HG03060 (cell line): ENCODE results near the gene PTGES2.

Experiments used
- ATAC-seq: cut with Tn5 transposase; IDR thresholded peaks from one replicate; pipeline ENCODE4 v1.9.1; 2021; ENCODE audit warnings: low read depth, moderate number of reproducible peaks; ENCODE audit not compliant: unreplicated experiment

The PTGES2 gene

DNA sequence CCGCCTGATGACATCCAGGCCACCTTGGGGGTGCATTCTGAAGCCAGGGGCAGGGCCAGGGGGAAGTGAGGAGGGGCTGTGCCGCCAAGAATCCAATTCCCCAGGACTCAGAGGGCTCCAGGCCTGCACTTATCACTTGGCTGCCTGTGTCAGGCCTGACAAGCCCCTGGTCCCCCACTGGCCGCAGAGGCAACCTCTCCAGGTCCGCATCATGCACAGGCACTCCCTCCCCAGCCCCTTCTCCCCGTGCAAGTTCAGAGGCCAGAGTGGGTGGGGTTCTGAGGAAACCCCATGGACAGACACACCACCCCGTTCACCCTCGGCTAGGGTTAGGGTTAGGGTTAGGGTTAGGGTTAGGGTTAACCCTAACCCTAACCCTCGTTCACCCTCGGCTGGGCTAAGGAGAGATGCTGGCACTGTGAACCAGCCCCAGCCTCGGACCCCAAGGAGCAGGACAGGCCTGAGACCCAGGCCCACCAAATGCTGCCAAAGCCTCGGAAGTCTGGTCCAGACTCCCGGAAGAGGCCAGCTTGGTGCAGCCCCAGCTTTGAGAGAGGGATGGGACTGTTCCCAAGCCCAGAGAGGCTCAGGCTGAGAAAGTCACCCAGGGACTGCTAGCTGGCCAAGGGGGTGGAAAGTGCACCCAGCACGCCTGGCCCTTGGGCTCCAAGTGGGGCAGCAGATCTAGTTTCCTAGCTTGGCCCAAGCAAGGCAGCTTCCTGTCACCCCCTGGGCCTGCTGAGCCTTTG is 26.6 kb upstream of the PTGES2 start:
- no peak for ATAC-seq

DNA sequence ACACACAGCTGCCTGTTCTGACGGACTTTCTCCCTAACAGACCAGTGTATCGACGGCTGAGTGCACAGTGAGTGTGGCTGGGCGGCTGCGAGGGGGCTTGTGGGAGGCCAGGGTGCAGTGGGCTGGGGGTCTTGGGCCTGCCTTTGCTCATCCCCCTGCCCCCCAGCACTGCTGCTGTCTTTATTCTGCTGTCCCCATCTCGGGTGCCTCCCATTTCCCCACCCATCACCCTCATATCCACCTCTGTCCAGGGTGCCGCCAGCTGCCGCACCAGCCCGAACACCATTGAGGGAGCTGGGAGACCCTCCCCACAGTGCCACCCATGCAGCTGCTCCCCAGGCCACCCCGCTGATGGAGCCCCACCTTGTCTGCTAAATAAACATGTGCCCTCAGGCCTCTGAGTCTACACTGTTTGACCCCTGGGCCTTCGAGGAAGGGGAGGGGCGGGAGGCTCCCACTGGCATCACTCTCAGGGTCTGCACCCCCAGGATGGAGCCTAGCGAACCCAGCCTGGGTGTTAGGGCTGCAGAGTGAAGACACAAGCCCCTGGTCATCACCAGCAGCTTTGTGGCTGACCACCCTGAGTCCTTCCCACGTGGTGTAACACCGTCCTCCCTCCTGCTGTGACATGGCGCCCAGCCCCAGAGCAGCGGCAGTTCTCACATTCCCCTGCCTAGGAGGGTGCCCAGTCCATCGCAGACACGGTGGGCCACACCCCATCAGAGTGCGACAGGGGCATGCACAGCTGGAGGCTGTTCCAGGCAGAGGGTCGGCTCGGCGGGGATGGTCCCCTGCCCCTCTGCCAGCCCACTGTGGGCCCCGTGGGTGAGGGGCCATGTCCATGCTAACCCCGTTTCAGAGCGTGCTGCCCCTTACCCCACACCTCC is 25.8 kb upstream of the PTGES2 start:
- no peak for ATAC-seq

DNA sequence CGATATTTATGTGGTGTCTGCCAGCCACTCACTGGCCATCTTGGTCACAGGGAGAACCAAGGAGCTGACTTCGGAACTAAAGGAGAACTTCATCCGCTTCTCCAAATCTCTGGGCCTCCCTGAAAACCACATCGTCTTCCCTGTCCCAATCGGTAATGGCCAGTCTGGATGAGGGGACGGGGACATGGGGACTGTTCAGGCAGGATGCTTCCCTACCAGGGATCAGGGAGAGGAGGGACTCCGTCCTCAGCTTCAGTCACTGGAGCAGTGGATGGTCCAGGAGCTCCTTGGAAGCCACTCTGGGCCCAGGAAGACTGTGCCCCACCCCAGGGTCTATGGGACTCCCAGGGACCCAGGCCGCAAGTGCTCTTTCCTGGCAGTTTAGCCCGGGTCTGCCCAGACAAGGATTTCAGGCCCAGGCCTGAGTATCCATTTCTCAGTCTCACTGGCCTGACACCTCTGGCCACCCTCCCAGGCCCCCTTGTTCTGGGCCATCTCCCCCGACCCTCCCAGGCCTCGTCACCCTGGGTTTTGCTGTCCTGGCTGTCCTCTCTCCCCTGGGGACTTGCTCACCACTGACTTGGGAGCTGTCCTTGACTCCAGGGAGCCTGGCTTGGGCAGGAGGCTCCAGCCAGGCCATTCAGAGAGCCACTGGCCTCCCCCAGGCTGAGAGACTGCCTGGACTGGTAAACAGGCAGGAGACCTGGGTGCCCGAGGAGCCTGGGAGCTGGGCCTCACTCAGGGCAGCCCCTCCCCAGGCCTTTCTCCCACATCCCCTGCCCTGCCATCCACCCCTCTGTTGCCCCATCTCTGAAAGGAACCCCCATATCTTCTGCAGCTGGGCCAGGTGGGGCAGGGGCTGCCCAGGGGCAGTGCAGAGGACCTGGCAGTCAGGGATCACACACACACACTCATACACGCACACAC is 24.9 kb upstream of the PTGES2 start:
- no peak for ATAC-seq

DNA sequence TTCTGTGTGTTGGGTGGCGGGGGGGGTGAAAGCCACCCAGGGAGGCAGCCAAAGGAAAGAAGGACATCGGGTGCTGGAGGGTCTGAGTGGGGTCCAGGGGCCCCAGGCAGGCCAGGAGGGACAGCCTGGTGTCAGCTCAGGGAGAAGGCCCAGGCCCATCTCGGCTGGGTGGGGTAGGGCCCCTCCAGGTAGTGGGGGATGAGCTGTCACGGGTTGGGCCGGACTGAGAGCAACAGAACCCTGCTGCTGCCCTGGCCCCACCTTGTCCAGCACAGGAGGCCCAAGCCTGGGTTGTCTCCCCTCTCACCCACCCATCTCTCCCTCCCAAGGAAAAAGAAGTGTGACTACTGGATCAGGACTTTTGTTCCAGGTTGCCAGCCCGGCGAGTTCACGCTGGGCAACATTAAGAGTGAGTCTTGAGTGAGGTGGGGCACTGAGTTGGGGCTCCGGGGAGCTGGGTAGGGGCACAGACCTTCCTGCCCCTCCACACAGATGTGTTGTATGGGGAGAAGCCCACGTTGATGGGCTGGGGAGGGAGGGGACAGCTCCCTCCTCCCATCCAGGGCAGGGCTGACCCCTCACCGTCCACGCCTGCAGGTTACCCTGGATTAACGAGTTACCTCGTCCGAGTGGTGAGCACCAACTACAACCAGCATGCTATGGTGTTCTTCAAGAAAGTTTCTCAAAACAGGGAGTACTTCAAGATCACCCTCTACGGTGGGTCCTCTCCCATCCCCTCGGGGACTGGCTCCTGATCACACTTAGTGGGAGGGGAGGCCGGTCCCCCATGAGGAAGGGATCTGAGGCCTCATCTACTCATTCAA is 24.0 kb upstream of the PTGES2 start:
- ATAC-seq, result no peak

- no peak for ATAC-seq
These were observed 23.2 kb upstream of the PTGES2 start for GRCh38 chr9:128150594-128151308.

DNA sequence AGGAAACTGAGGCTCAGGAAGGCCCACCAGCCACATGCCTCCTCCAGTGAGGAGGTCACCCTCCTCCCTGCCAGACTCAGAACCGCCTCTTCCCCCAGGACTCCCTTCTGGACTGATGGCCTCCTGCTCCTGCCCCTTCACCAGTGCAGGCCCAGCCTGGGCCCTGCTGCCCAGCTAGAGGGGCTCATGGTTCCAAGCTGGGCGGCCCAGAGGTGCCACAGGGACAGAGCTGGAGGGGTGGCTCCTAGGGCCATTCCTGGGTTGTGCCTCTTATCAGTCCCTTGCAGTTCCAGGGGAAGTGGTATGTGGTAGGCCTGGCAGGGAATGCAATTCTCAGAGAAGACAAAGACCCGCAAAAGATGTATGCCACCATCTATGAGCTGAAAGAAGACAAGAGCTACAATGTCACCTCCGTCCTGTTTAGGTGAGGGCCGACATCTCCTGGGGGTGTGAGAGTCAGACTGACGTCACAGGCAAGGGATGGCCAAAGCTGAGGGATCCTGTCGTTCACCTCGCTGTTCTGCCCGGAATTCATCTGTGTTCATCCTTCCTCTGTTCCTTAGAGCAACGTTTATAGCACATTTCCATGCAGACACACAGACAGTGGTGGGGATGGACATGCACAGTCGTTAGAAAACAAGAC is 22.5 kb upstream of the PTGES2 start:
- no peak for ATAC-seq

- ATAC-seq, result no peak
These were observed 21.6 kb upstream of the PTGES2 start, which contains the start of gene LCN2 for GRCh38 chr9:128149001-128149701. TSS of gene LCN2 (plus strand) at chr9:128149453. CDS start at chr9:128149526, 73 bp downstream.

DNA sequence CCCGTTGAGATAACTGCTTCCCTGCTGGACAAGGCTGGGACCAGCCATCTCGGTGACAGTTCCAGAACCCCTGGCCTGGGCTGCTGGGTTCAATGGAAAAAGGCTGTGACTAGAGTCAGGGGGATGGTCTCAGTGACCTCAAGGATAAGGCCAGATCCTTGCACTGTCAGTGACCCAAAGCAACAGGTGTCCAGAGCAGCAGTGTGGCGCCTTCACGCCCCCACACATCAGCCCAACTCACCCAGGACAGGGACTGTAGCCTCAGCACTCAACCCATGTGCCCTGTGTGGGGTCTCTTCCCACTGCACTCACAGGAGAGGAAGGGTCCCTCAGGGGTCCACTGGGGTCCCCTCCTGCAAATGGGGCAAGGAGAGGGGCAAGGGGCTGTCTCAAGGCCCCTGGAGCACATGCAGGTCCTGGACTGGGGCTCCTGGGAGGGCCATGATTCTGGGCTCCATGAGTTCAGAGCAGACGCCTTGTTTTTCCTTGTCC is 21.0 kb upstream of the PTGES2 start:
- no peak for ATAC-seq

DNA sequence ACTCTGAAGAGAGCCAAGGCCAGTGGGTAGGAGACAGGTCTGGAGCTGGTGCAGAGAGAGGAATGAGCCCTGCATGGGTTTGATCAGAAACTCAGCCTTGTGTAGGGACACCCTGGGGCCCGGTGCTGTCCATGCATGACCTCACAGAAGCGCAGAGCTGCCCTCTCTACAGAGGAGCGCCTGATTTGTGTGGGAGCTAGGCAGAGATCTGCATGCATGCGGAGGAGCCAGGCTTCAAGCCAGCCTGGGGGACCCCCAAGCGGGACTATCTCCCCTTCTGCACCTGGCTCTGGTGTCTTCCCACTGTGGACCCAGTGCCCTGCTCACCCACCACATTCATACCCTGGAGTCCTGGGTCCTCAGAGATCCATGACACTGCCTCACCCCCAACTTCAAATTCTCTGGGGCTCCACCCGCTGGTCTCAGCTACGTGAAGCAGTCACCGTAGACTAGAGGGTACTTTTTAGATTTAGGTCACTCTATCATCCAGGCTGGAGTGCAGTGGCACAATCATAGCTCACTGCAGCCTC is 19.1 kb upstream of the PTGES2 start:
- ATAC-seq, result no peak

GRCh38 chr9:128145951-128146351 is 18.4 kb upstream of the PTGES2 start:
- ATAC-seq, result no peak

- ATAC-seq, result no peak
These were observed 18.0 kb upstream of the PTGES2 start for GRCh38 chr9:128145536-128145935.

- no peak for ATAC-seq
These were observed 17.0 kb upstream of the PTGES2 start for GRCh38 chr9:128144239-128145181.

- no peak for ATAC-seq
These were observed 16.2 kb upstream of the PTGES2 start for GRCh38 chr9:128143525-128144238.

GRCh38 chr9:128142596-128142995 is 15.1 kb upstream of the PTGES2 start:
- no peak for ATAC-seq

GRCh38 chr9:128142061-128142460 is 14.5 kb upstream of the PTGES2 start:
- ATAC-seq, result no peak

DNA sequence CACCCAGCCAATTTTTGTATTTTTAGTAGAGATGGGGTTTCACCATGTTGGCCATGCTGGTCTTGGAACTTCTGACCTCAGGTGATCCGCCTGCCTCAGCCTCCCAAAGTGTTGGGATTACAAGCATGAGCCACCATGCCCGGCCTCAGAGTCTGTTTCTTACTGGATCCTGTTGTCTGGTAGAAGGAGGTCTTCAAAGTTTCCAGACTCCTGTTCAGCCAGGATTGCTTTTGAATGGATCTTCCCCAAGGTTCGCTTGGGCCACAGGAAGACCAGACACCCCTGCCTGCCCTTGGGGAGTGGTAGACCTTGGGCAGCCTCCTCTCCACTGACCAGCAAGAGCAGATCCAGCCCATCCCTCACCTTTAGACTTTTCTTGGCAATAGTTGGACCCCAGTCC is 14.1 kb upstream of the PTGES2 start:
- ATAC-seq, result no peak
